ENCODE results near the gene SEMA6D.

DNA sequence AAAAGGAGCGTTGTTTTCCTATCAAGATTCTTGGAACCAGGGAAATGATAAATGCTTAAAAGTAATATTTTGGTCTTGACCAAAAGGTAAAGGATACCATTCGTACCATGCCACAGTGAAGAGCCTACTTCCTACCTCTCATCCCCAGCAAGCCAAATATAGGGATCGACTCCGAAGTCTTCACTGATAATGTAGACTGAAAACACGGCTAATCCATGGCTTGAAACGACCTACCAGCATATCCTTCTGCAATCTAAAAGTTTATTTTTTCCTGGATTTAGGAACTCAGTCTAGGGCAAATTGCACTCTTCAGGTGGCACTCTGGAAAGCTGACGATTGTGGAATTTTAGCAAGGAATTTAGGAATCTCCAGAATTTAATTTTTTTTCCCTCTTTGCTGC, 1.9 kb upstream of the SEMA6D start:
- no peak for TF ChIP-seq POLR2A (IDR thresholded peaks at IDR 0.05)
- TF ChIP-seq, protein P1, sequence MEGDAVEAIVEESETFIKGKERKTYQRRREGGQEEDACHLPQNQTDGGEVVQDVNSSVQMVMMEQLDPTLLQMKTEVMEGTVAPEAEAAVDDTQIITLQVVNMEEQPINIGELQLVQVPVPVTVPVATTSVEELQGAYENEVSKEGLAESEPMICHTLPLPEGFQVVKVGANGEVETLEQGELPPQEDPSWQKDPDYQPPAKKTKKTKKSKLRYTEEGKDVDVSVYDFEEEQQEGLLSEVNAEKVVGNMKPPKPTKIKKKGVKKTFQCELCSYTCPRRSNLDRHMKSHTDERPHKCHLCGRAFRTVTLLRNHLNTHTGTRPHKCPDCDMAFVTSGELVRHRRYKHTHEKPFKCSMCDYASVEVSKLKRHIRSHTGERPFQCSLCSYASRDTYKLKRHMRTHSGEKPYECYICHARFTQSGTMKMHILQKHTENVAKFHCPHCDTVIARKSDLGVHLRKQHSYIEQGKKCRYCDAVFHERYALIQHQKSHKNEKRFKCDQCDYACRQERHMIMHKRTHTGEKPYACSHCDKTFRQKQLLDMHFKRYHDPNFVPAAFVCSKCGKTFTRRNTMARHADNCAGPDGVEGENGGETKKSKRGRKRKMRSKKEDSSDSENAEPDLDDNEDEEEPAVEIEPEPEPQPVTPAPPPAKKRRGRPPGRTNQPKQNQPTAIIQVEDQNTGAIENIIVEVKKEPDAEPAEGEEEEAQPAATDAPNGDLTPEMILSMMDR (IDR thresholded peaks at IDR 0.05), result no peak

Measured in uterus (tissue), 2 donors.